Lower lobe of right lung (tissue), 2 donors: ENCODE results near the gene RXRB. TPM values are rescaled to one million over a fixed set of nuclear protein-coding genes. Genes with fewer than 3 reads are reported as not detected.

Experiments
- ATAC-seq, 2 donors: fragments of 200-7000 bp; cut with Tn5 transposase; one replicate each; pipeline ENCODE4 v1.9.1; 2020 to 2022; ENCODE audit warnings: mild to moderate bottlenecking in 2 of 2, moderate library complexity in 2 of 2
- DNase-seq: peaks from one replicate; pipeline ENCODE4 v3.0.0-alpha.2; 2020
- H3K27ac ChIP-seq: fragments of 200-600 bp; one replicate; pipeline ENCODE4 v1.8.0; 2022
- H3K27me3 ChIP-seq: fragments of 200-600 bp; one replicate; pipeline ENCODE4 v1.8.0; 2022; ENCODE audit warnings: low read depth
- H3K36me3 ChIP-seq: fragments of 200-600 bp; one replicate; pipeline ENCODE4 v1.8.0; 2022; ENCODE audit warnings: mild to moderate bottlenecking
- H3K4me1 ChIP-seq: fragments of 200-600 bp; one replicate; pipeline ENCODE4 v1.8.0; 2022
- H3K4me3 ChIP-seq: fragments of 200-600 bp; one replicate; pipeline ENCODE4 v1.8.0; 2022; ENCODE audit warnings: mild to moderate bottlenecking
- H3K9me3 ChIP-seq: fragments of 200-600 bp; one replicate; pipeline ENCODE4 v1.8.0; 2022
- CTCF ChIP-seq: fragments of 200-600 bp; IDR thresholded peaks from one replicate; pipeline ENCODE4 v1.8.0; 2022; ENCODE audit warnings: antibody characterized with exemption, mild to moderate bottlenecking
- intact Hi-C: fragments of 100-400 bp; cut with DNase I; formaldehyde crosslinking; loops from one replicate; pipeline ENCODE4 v1.11.0; 2022
- total RNA-seq: library from RNA; stranded (reverse); fragmentation: NEBNext Ultra II Directional; extraction: Animal tissue kit (Norgen Biotek cat#: 25700); gene quantifications from one replicate; pipeline ENCODE4 v1.2.1, GENCODE V29; 2021
- donor health status: DM: no; HTN: yes; CAD: no; lungs with severe emphysema.

The RXRB gene
- total RNA-seq, 1 donor from 2014 or later: 47.4 TPM

- ATAC-seq (no peak), DNase-seq (no peak)
- Histone ChIP-seq H3K36me3 (peaks cover 36% of the 10 kb centered on the region), H3K4me3 (no peak overlapping the region), H3K27ac (no peak overlapping the region), H3K9me3 (no peaks in the 10 kb centered on the region), H3K27me3 (no peaks in the 10 kb centered on the region), H3K4me1 (peaks cover 53% of the 10 kb centered on the region)
- TF ChIP-seq CTCF: no peak
- intact Hi-C loops: no loop called here
Observed at GRCh38 chr6:33206027-33206863, 5.8 kb upstream of the RXRB start.

- peaks cover 30% of the 10 kb centered on the region for H3K36me3 ChIP-seq
- H3K4me1 ChIP-seq: peaks cover 53% of the 10 kb centered on the region
- H3K27me3 ChIP-seq: no peaks in the 10 kb centered on the region
- intact Hi-C loops: no loop called here
- ATAC-seq (no peak), DNase-seq (no peak)
- H3K9me3 ChIP-seq: no peaks in the 10 kb centered on the region
- TF ChIP-seq CTCF: no peak
- peak overlapping the region; percentile 80 for H3K4me3 ChIP-seq
- H3K27ac ChIP-seq: peak overlapping the region; percentile 77
Observed at GRCh38 chr6:33205191-33206026, 4.9 kb upstream of the RXRB start.

GRCh38 chr6:33204415-33205190 lies 4.1 kb upstream of the RXRB start, which contains the start of gene HSD17B8:
Gene HSD17B8, plus strand, starts transcription at chr6:33204655. Its CDS starts 14 bp downstream, at chr6:33204669.
- intact Hi-C loops: no loop called here
- peak within 1 kb of the TSS; percentile 77 for H3K27ac ChIP-seq

GRCh38 chr6:33204165-33204414 lies 3.6 kb upstream of the RXRB start:
- H3K4me3 ChIP-seq: peak overlapping the region; percentile 80

More at GRCh38 chr6:33204415-33205190, 4.1 kb upstream of the RXRB start, which contains the start of gene HSD17B8:
- Histone ChIP-seq H3K4me1 (peaks cover 53% of the 10 kb centered on the region), H3K36me3 (peaks cover 22% of the 10 kb centered on the region), H3K9me3 (no peaks in the 10 kb centered on the region), H3K27me3 (no peaks in the 10 kb centered on the region), H3K4me3 (peak within 1 kb of the TSS; percentile 80)
- TF ChIP-seq CTCF: no peak
- DNase-seq (peak; percentile 97), ATAC-seq (peak; percentile 78 to 81)

More at GRCh38 chr6:33204165-33204414, 3.6 kb upstream of the RXRB start:
- no peak for DNase-seq
- TF ChIP-seq CTCF: no peak
- Histone ChIP-seq H3K36me3 (peaks cover 19% of the 10 kb centered on the region), H3K27me3 (no peaks in the 10 kb centered on the region), H3K4me1 (peaks cover 55% of the 10 kb centered on the region), H3K9me3 (no peaks in the 10 kb centered on the region), H3K27ac (no peak overlapping the region)
- intact Hi-C loops: no loop called here
- no peak for ATAC-seq
